OCI-LY3 (cell line): ENCODE measurements around the gene HSPA13.
A peak's percentile ranks its signal among the peaks of the same experiment; 100 is the strongest.

ENCODE experiments used
- H2AFZ ChIP-seq: fragments of 200-600, 300-600 bp; shearing (Covaris generic); 2 replicates; pipeline ENCODE4 v1.6.0; 2014; ENCODE audit warnings: antibody characterized with exemption, low read depth, low read length
- H3K27ac ChIP-seq: fragments of 200-600, 300-600 bp; sonication (generic); 2 replicates; pipeline ENCODE4 v1.5.1; 2014; ENCODE audit warnings: mild to moderate bottlenecking, low read length, moderate library complexity, mixed read lengths
- H3K27me3 ChIP-seq: fragments of 200-600, 300-600 bp; sonication (generic); 2 replicates; pipeline ENCODE4 v1.6.1; 2014; ENCODE audit warnings: low read depth, low read length, mixed read lengths
- H3K36me3 ChIP-seq: fragments of 200-600, 300-600 bp; sonication (generic); replicated peaks from 2 replicates; pipeline ENCODE3; 2014; ENCODE audit warnings: low read depth, low read length, mixed read lengths
- H3K4me1 ChIP-seq: fragments of 300-600, 200-600 bp; sonication (generic); 2 replicates; pipeline ENCODE4 v1.6.1; 2014; ENCODE audit warnings: low read length, mixed read lengths
- H3K4me2 ChIP-seq: fragments of 200-600, 300-600 bp; sonication (generic); 2 replicates; pipeline ENCODE4 v1.6.1; 2014; ENCODE audit warnings: low read length, mixed read lengths
- H3K4me3 ChIP-seq: fragments of 300-600, 200-600 bp; sonication (generic); 2 replicates; pipeline ENCODE4 v1.5.1; 2014; ENCODE audit warnings: antibody characterized with exemption, mild to moderate bottlenecking, low read length, moderate library complexity
- H3K79me2 ChIP-seq: fragments of 300-600, 200-600 bp; shearing (Covaris generic); 2 replicates; pipeline ENCODE4 v1.6.1; 2014; ENCODE audit warnings: mild to moderate bottlenecking, low read length, mixed read lengths
- H3K9ac ChIP-seq: fragments of 300-600, 200-600 bp; shearing (Covaris generic); 2 replicates; pipeline ENCODE4 v1.6.0; 2014; ENCODE audit warnings: mild to moderate bottlenecking, low read length, moderate library complexity
- H3K9me3 ChIP-seq: fragments of 200-600, 300-600 bp; shearing (Covaris generic); 2 replicates; pipeline ENCODE4 v1.6.1; 2014; ENCODE audit warnings: low read length, mixed read lengths; ENCODE audit not compliant: insufficient read depth
- H4K20me1 ChIP-seq: fragments of 200-600, 300-600 bp; sonication (generic); 2 replicates; pipeline ENCODE4 v1.6.1; 2016; ENCODE audit warnings: low read length, mixed read lengths; ENCODE audit not compliant: insufficient read depth
- CTCF ChIP-seq: fragments of 200-600, 300-600 bp; sonication (generic); IDR thresholded peaks from 2 replicates; pipeline ENCODE4 v1.5.1; 2014; ENCODE audit warnings: antibody characterized with exemption, low read length, low read depth
- EZH2phosphoT487 ChIP-seq: fragments of 200-600 bp; shearing (Covaris generic); IDR thresholded peaks from 2 replicates; pipeline ENCODE4 v1.6.1; 2018; ENCODE audit warnings: antibody characterized with exemption, mixed run types, low read depth

HSPA13 gene

GRCh38 chr21:14384453-14384852 is 1.5 kb upstream of the HSPA13 start:
- no peak for TF ChIP-seq CTCF
- no peak for TF ChIP-seq EZH2phosphoT487
- no peaks in the 10 kb centered on the region for H3K27me3 ChIP-seq
- H3K36me3 ChIP-seq: peaks cover 6% of the 10 kb centered on the region
- peak overlapping the region; percentile 94 for H3K4me3 ChIP-seq
- peak overlapping the region; percentile 96 for H3K4me2 ChIP-seq
- no peaks in the 10 kb centered on the region for H3K9me3 ChIP-seq
- peaks cover 35% of the 10 kb centered on the region for H3K79me2 ChIP-seq
- H2AFZ ChIP-seq: no peak overlapping the region
- H4K20me1 ChIP-seq: no peaks in the 10 kb centered on the region
- H3K9ac ChIP-seq: peak overlapping the region; percentile 86
- peaks cover 17% of the 10 kb centered on the region for H3K4me1 ChIP-seq
- no peak overlapping the region for H3K27ac ChIP-seq

GRCh38 chr21:14383596-14384180 is 742 bp upstream of the HSPA13 start:
- H3K36me3 ChIP-seq: peaks cover 9% of the 10 kb centered on the region
- peaks cover 17% of the 10 kb centered on the region for H3K4me1 ChIP-seq
- H4K20me1 ChIP-seq: no peaks in the 10 kb centered on the region
- peaks cover 38% of the 10 kb centered on the region for H3K79me2 ChIP-seq
- H3K9ac ChIP-seq: peak overlapping the region; percentile 86
- H3K27me3 ChIP-seq: no peaks in the 10 kb centered on the region
- peak overlapping the region; percentile 94 for H3K4me3 ChIP-seq
- H3K27ac ChIP-seq: peak overlapping the region; percentile 53
- H3K4me2 ChIP-seq: peak overlapping the region; percentile 96
- TF ChIP-seq EZH2phosphoT487: no peak
- TF ChIP-seq CTCF: 0 out of 2 replicates have a peak, but pooled peaks have one; percentile 15
- H3K9me3 ChIP-seq: no peaks in the 10 kb centered on the region
- peak overlapping the region; percentile 71 for H2AFZ ChIP-seq

GRCh38 chr21:14382486-14382834 is 486 bp downstream of the HSPA13 start:
- Histone ChIP-seq H4K20me1 (no peaks in the 10 kb centered on the region), H3K27ac (peak overlapping the region; percentile 43)

GRCh38 chr21:14376854-14377253 is 6.1 kb downstream of the HSPA13 start:
- Histone ChIP-seq H3K9me3 (no peaks in the 10 kb centered on the region), H3K36me3 (peaks cover 43% of the 10 kb centered on the region), H3K4me2 (no peak overlapping the region), H3K27me3 (no peaks in the 10 kb centered on the region), H2AFZ (no peak overlapping the region), H3K79me2 (peaks cover 27% of the 10 kb centered on the region), H3K9ac (no peak overlapping the region), H3K27ac (no peak overlapping the region), H3K4me3 (no peak overlapping the region), H4K20me1 (no peaks in the 10 kb centered on the region), H3K4me1 (peaks cover 10% of the 10 kb centered on the region)
- no peak for TF ChIP-seq EZH2phosphoT487
- TF ChIP-seq CTCF: no peak; the same call in 1 of the 2 replicates

More at GRCh38 chr21:14382486-14382834, 486 bp downstream of the HSPA13 start:
- TF ChIP-seq EZH2phosphoT487 (no peak), CTCF (no peak)
- Histone ChIP-seq H3K36me3 (peaks cover 13% of the 10 kb centered on the region), H3K27me3 (no peaks in the 10 kb centered on the region), H3K4me1 (peaks cover 17% of the 10 kb centered on the region), H3K9ac (peak overlapping the region; percentile 76), H3K4me2 (peak overlapping the region; percentile 87), H3K4me3 (peak overlapping the region; percentile 86), H3K9me3 (no peaks in the 10 kb centered on the region), H2AFZ (no peak overlapping the region; the same call in 1 of the 2 replicates), H3K79me2 (peaks cover 38% of the 10 kb centered on the region)
